Measurements from ENCODE around the gene KRTCAP2.

GRCh38 chr1:155175927-155176371, 2.8 kb upstream of the KRTCAP2 start:
- TF ChIP-seq EZH2 (IDR thresholded peaks at IDR 0.05) (no peak), POLR2AphosphoS5 (IDR thresholded peaks at IDR 0.05; ENCODE audit: borderline replicate concordance, low read depth, low read length) (no peak), FOXP2 (optimal IDR thresholded peaks at IDR 0.05; ENCODE audit: control extremely low read depth, extremely low read length, insufficient read depth) (no peak)
